OCI-LY3 (cell line): ENCODE data around the gene HGF.

Experiments
- EZH2phosphoT487 ChIP-seq: fragments of 200-600 bp; shearing (Covaris generic); IDR thresholded peaks from 2 replicates; pipeline ENCODE4 v1.6.1; 2018; ENCODE audit warnings: antibody characterized with exemption, mixed run types, low read depth
- TF ChIP-seq, protein P1 (sequence below): fragments of 200-600, 300-600 bp; sonication (generic); IDR thresholded peaks from 2 replicates; pipeline ENCODE4 v1.5.1; 2014; ENCODE audit warnings: antibody characterized with exemption, low read length, low read depth

DNA sequence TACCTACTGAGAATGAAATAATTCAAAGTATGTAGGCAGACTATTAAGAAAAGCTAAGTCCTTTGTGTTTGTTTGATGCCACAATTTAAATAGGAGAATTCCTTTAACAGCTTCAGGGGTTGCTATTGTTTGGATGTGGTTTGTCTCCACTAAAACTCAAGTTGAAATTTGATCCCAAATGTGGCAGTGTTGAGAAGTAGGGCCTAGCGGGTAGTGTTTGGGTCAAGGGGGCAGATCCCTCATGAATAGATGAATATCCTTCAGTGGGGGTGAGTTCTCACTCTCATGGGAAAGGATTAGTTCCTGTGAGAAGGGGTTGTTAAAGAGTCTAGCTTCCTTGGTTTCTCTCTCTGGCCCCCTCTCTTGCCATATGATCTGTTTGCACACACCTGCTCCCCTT lies 97.0 kb downstream of the HGF start:
- no peak for TF ChIP-seq EZH2phosphoT487
- TF ChIP-seq, protein P1, sequence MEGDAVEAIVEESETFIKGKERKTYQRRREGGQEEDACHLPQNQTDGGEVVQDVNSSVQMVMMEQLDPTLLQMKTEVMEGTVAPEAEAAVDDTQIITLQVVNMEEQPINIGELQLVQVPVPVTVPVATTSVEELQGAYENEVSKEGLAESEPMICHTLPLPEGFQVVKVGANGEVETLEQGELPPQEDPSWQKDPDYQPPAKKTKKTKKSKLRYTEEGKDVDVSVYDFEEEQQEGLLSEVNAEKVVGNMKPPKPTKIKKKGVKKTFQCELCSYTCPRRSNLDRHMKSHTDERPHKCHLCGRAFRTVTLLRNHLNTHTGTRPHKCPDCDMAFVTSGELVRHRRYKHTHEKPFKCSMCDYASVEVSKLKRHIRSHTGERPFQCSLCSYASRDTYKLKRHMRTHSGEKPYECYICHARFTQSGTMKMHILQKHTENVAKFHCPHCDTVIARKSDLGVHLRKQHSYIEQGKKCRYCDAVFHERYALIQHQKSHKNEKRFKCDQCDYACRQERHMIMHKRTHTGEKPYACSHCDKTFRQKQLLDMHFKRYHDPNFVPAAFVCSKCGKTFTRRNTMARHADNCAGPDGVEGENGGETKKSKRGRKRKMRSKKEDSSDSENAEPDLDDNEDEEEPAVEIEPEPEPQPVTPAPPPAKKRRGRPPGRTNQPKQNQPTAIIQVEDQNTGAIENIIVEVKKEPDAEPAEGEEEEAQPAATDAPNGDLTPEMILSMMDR: no peak
